GM19035 (cell line): ENCODE results near the gene ATF6.

Source experiments
- ATAC-seq: cut with Tn5 transposase; IDR thresholded peaks from one replicate; pipeline ENCODE4 v1.9.1; 2021; ENCODE audit not compliant: unreplicated experiment

Gene ATF6

GRCh38 chr1:161933592-161934588 lies 167.8 kb downstream of the ATF6 start:
- no peak for ATAC-seq

GRCh38 chr1:161935264-161935663 lies 169.1 kb downstream of the ATF6 start:
- ATAC-seq, result no peak

- ATAC-seq, result no peak
Measured at GRCh38 chr1:161936786-161937185, 170.7 kb downstream of the ATF6 start.

GRCh38 chr1:161940866-161941591 lies 174.9 kb downstream of the ATF6 start:
- no peak for ATAC-seq

- no peak for ATAC-seq
Measured at GRCh38 chr1:161941726-161942436, 175.8 kb downstream of the ATF6 start.

DNA sequence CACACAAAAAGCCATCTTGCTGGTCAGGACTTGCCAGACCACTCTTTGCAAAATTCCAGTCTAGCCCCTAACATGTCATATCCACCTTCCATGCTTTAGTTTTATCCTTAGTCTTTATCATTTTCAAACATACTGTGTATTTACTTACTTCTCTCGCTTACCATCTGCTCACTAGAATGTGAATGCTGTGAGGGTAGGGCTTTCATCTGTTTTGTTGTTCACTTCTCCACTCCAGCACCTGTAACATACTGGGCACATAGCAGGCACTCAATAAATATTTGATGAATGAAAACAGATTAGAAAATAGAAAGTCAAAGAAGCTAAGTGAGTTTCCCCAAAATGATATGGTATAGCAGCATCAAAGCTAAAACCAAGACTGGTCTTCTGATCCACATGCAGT lies 177.6 kb downstream of the ATF6 start:
- no peak for ATAC-seq

DNA sequence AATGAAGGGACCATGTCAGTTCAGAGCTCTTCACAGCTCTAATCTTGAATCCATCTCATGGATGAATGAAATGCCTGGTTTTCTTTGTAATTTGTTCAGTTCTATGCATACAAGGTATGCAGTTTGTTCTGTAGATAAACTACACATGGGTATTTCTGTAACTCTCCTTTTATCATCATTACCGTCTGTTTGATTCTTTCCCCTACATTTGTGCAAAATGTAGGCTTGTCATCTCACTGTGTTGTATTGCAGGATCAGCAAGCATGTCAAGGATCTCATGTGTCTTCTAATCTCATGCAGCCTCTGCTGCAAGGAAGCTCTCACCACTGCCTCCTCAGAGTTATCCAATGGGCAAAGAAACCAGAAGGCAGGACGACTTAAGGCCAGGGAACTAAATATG lies 178.3 kb downstream of the ATF6 start:
- no peak for ATAC-seq

GRCh38 chr1:161945306-161946060 lies 179.4 kb downstream of the ATF6 start:
- no peak for ATAC-seq

- ATAC-seq, result no peak
Measured at GRCh38 chr1:161946071-161946987, 180.2 kb downstream of the ATF6 start.

DNA sequence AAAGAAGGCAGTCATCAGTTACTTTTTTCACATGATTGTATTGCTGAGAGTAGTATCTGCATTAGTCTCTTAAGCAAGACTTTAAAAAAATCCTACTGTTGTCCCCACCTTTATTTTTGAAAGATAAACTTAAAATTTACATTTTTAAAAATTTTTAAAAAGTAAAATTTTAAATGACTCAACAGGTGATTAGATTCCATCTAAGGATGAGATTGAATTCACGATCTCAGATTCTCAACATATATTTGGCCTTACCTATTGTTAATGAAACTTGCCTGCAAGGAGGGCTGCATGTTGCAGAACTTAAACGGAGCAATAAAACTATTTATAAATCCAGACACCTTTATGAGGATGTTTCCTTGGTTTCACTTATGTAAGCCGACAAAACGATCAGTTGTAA lies 182.3 kb downstream of the ATF6 start:
- no peak for ATAC-seq

DNA sequence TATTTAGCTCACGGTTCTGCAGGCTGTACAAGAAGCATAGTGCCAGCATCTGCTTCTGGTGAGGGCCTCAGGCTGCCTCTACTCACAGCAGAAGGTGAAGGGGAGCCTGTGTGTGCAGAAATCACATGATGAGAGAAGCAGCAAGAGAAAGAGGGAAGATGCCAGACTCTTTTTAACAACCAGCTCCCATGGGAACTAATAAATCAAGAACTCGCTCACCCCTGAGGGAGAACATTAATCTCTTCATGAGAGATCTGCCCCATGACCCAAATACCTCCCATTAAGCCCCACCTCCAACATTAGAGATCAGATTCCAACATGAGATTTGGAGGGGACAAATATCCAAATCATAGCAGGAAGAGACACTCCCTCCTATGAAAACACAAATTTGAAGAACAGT lies 183.4 kb downstream of the ATF6 start:
- no peak for ATAC-seq

DNA sequence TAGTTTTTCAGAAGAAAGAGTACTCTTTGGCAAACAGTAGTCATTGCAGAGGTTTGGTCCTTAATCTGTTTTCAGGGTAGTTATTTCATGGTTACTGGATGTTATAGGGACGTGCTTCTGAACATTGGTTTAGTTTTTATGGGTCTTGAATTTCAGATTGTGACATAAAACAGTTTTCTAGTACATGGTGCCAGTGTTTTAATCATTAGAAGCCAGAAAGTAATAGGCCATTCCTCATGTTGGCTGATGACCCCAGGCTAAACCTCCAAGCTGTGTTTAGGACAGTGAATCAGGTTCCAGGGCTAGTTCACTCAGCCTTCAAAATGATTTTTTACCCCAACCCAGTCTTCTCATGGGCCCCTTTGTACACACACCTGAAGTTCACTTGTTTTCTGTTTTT lies 184.3 kb downstream of the ATF6 start:
- ATAC-seq, result no peak

GRCh38 chr1:161951646-161952045 lies 185.5 kb downstream of the ATF6 start:
- ATAC-seq, result no peak

DNA sequence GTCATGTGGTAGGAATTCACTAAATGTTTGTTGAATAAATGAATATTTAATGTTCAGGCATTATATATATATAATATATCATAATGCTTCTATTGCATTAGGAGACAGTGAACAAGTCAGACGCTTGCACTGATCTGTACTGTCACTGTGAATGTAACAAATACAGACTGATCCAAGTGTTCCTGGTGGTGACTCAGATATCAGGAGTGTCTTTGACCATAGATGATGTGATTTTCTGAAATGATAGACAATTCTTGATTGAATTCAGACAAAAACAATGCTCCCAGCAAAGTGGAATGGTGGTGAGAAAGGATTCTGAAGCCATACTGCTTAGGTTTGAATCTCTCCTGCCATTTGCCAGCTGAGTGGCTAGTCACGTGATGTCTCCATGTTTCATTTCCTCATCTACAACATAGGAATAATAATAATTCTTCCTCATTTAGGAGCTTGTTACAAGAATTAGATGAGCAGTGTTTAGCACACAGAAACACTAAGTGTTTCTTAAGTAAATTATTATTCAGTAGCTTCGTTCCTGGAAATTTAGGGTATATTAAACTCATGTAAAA lies 186.6 kb downstream of the ATF6 start:
- ATAC-seq, result no peak

GRCh38 chr1:161953256-161953920 lies 187.3 kb downstream of the ATF6 start:
- ATAC-seq, result no peak

- ATAC-seq, result no peak
Measured at GRCh38 chr1:161954050-161954449, 187.9 kb downstream of the ATF6 start.

- no peak for ATAC-seq
Measured at GRCh38 chr1:161954466-161954865, 188.3 kb downstream of the ATF6 start.

DNA sequence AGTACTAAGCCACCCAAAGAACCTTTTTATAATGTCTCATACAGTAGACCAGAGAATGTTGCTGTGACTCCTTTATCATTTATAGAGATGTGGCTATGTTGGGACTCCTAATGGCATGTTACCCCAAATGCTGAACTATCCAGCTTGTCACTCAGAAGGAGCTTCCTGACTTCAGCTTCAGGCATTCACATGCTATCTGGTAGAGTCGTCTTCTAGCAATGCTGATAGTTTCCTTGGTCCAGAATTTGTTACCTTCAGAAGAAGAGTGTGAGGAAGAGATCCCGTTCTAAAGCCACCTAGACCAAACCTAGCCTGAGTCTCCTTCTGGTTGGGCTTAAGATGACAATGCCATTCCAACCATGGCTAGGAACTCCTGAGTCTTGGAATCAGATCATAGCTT lies 189.5 kb downstream of the ATF6 start:
- no peak for ATAC-seq

DNA sequence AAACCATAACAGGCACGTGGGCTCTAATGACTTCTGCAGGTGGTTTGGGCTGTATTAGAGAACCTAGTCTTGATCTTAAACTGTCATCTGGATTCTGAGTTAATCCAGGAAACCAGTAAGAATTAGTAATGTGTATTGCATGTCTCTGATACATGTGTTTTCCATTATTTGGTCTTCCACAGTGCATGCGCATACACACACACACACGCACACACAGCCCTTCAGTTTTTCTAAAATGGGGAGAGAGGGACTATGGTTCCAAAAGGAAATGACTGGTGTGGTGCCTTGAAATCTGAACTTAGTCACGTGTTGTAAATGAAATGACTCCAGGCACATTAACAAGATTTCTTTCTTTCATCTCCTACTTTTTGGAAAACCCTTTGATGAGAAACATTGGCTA lies 190.0 kb downstream of the ATF6 start:
- no peak for ATAC-seq
